GM12878 (cell line): ENCODE measurements around the gene DPP6. TPM values are rescaled to one million over a fixed set of nuclear protein-coding genes. Genes with fewer than 3 reads are reported as not detected.

Experiments used
- ATAC-seq: fragments of 200-7000 bp; cut with Tn5 transposase; 3 replicates; pipeline ENCODE4 v1.9.1; 2020; ENCODE audit warnings: mild to moderate bottlenecking, moderate library complexity
- BruUV-seq: library from RNA; stranded (reverse); fragments of 400-500 nt; replicated peaks from 2 replicates; lab custom pipeline; 2021; lab: Mats Ljungman, UMichigan
- CTCF ChIA-PET: fragments of 300-600 bp; sonication (Branson Sonifier 250); formaldehyde crosslinking; extraction: SDS; loops from one replicate; lab custom pipeline; 2021; ENCODE audit warnings: inconsistent platforms; lab: Yijun Ruan, JAX
- POLR2A ChIA-PET: fragments of 350-600 bp; formaldehyde crosslinking; extraction: SDS; loops from one replicate; lab custom pipeline; 2021; ENCODE audit warnings: inconsistent platforms; lab: Charles Lee
- RAD21 ChIA-PET: fragments of 300-600 bp; sonication (Branson Sonifier 250); formaldehyde crosslinking; loops from one replicate; lab custom pipeline; 2023; ENCODE audit warnings: antibody characterized with exemption; ENCODE audit not compliant: unreplicated experiment; lab: Charles Lee
- SMC1A ChIA-PET: fragments of 300-600 bp; sonication (Branson Sonifier 250); formaldehyde crosslinking; loops from one replicate; lab custom pipeline; 2023; ENCODE audit not compliant: unreplicated experiment, uncharacterized antibody; lab: Charles Lee
- DNase-seq: peaks from one replicate; pipeline ENCODE4 v3.0.0-alpha.2; 2011; ENCODE audit warnings: low read depth, low spot score
- FAIRE-seq: peaks from 3 replicates; lab custom pipeline; 2011; peaks lifted over from hg19 to GRCh38; lab: Jason Lieb, UNC
- H2AFZ ChIP-seq: 2 replicates; pipeline ENCODE4 v1.6.0; 2011; ENCODE audit warnings: low read depth, low read length, control low read depth; ENCODE audit not compliant: control insufficient read depth
- H3K27ac ChIP-seq: 2 replicates; pipeline ENCODE4 v1.5.1; 2011; ENCODE audit warnings: control low read depth; ENCODE audit not compliant: control insufficient read depth, insufficient read depth
- H3K27me3 ChIP-seq, 2 experiments: replicated peaks in 1 of 2; 2 replicates each; pipeline versions ENCODE4 v1.6.0 to v1.6.1; 2011; ENCODE audit warnings: low read length in 1 of 2; ENCODE audit not compliant: control insufficient read depth in 2 of 2, insufficient read depth in 2 of 2
- H3K36me3 ChIP-seq, 2 experiments: 2 replicates each; pipeline ENCODE4 v1.5.1; 2011; ENCODE audit warnings: low read length in 1 of 2; ENCODE audit not compliant: control insufficient read depth in 2 of 2, insufficient read depth in 2 of 2
- H3K4me1 ChIP-seq: 2 replicates; pipeline ENCODE4 v1.6.1; 2011; ENCODE audit warnings: mild to moderate bottlenecking, low read length, moderate library complexity, mixed read lengths; ENCODE audit not compliant: control insufficient read depth, insufficient read depth
- H3K4me2 ChIP-seq: 2 replicates; pipeline ENCODE4 v1.6.0; 2011; ENCODE audit warnings: control low read depth; ENCODE audit not compliant: control insufficient read depth, insufficient read depth
- H3K4me3 ChIP-seq: fragments of 200-600 bp; sonication (generic); 2 replicates; pipeline ENCODE4 v1.5.1; 2016
- H3K79me2 ChIP-seq: 2 replicates; pipeline ENCODE4 v1.6.0; 2011; ENCODE audit warnings: low read length; ENCODE audit not compliant: control insufficient read depth, insufficient read depth
- H3K9ac ChIP-seq: 2 replicates; pipeline ENCODE4 v1.8.0; 2011; ENCODE audit warnings: low read length, control low read depth, mixed read lengths; ENCODE audit not compliant: control insufficient read depth, insufficient read depth
- H3K9me3 ChIP-seq: replicated peaks from 3 replicates; pipeline ENCODE4 v1.5.1; 2011; ENCODE audit warnings: mild to moderate bottlenecking, low read length; ENCODE audit not compliant: control insufficient read depth, insufficient read depth
- H4K20me1 ChIP-seq: 2 replicates; pipeline ENCODE4 v1.6.0; 2011; ENCODE audit not compliant: control insufficient read depth, insufficient read depth
- IKZF1 ChIP-seq: fragments of 450-650 bp; conservative IDR thresholded peaks from 2 replicates; pipeline ENCODE4 v1.6.1; 2017; ENCODE audit warnings: antibody characterized with exemption, mild to moderate bottlenecking
- KLF5 ChIP-seq: fragments of 450-650 bp; IDR thresholded peaks from 2 replicates; pipeline ENCODE4 v1.6.1; 2014; ENCODE audit warnings: mild to moderate bottlenecking; ENCODE audit not compliant: partially characterized antibody
- NFYA ChIP-seq: IDR thresholded peaks from 2 replicates; pipeline ENCODE4 v1.6.1; 2011; ENCODE audit warnings: low read depth, mild to moderate bottlenecking, low read length, improper control_type of control experiment, borderline replicate concordance
- PAX5 ChIP-seq: IDR thresholded peaks from 2 replicates; pipeline ENCODE4 v1.6.1; 2011; ENCODE audit warnings: low read depth, low read length, borderline replicate concordance
- POLR2AphosphoS2 ChIP-seq: IDR thresholded peaks from 2 replicates; pipeline ENCODE4 v1.6.1; 2011; ENCODE audit warnings: low read depth, mild to moderate bottlenecking, low read length, improper control_type of control experiment, moderate library complexity
- RB1 ChIP-seq: fragments of 450-650 bp; formaldehyde crosslinking; IDR thresholded peaks from 2 replicates; pipeline ENCODE4 v1.6.1; 2017; ENCODE audit warnings: mild to moderate bottlenecking, borderline replicate concordance
- SMARCA5 ChIP-seq: fragments of 450-650 bp; IDR thresholded peaks from 2 replicates; pipeline ENCODE4 v1.6.1; 2017; ENCODE audit warnings: mild to moderate bottlenecking
- SP1 ChIP-seq: IDR thresholded peaks from one replicate; pipeline ENCODE4 v1.6.1; 2011; ENCODE audit warnings: low read depth, low read length
- STAT3 ChIP-seq: IDR thresholded peaks from 2 replicates; pipeline ENCODE4 v1.6.1; 2011; ENCODE audit warnings: low read depth, low read length, improper control_type of control experiment
- TBL1XR1 ChIP-seq: IDR thresholded peaks from 2 replicates; pipeline ENCODE4 v1.6.1; 2012; ENCODE audit warnings: low read depth, low read length, improper control_type of control experiment
- WGBS: methylation state at CpG from one replicate; pipeline ENCODE4 v1.1.6; 2016; ENCODE audit warnings: low lambda C conversion rate; ENCODE audit not compliant: insufficient replicate concordance, insufficient coverage; ENCODE audit errors: missing lambda C conversion rate; 5-methylcytosine and 5-hydroxymethylcytosine counted together
- in situ Hi-C: fragments of 300-500 bp; cut with MboI; formaldehyde crosslinking; loops from 9 replicates; pipeline ENCODE4 v1.14.3; 2018; ENCODE audit warnings: mixed read lengths
- intact Hi-C: fragments of 100-400 bp; cut with micrococcal nuclease; formaldehyde crosslinking; loops from one replicate; pipeline ENCODE4 v1.14.2; 2022; ENCODE audit not compliant: unreplicated experiment
- polyA plus RNA-seq, 11 experiments: library from polyadenylated mRNA; depleted of rRNA in 4 of 11; unstranded in 6 of 11; stranded (reverse) in 5 of 11; fragments of >200 nt; fragmentation: Nextera tagmentation in 4 of 11; fragmentation: Illumina TruSeq in 1 of 11; extraction: Ambion mirVana in 4 of 11; extraction: Trizol in 1 of 11; gene quantifications; 1 replicate in 1 of 11; 2 replicates in 10 of 11; pipeline versions ENCODE4 v1.2.1 to v1.2.3, GENCODE V29; 2011 to 2016; ENCODE audit warnings: inconsistent platforms in 2 of 11, missing spikeins in 2 of 11, low read depth in 1 of 11
- total RNA-seq, 4 experiments: library from RNA; depleted of rRNA in 3 of 4; stranded (reverse); fragments of >200 nt in 3 of 4; fragmentation: Illumina TruSeq in 1 of 4; extraction: Trizol in 1 of 4; gene quantifications; 2 replicates each; pipeline versions ENCODE4 v1.2.1 to v1.2.3, GENCODE V29; 2013 to 2021
- TF ChIP-seq, protein P1 (sequence below): fragments of 450-650 bp; formaldehyde crosslinking; IDR thresholded peaks from 2 replicates; pipeline ENCODE4 v1.4.0; 2020; ENCODE audit warnings: mild to moderate bottlenecking, moderate library complexity
- TF ChIP-seq, protein P2 (sequence below): IDR thresholded peaks from 2 replicates; pipeline ENCODE4 v1.6.1; 2011; ENCODE audit warnings: borderline replicate concordance, low read depth, mild to moderate bottlenecking, moderate library complexity, low read length; ENCODE audit not compliant: insufficient read depth, poor library complexity, severe bottlenecking

DPP6 gene
- total and polyA plus RNA-seq, 10 of the 15 experiments (the other 5 are each of a cell fraction or from before 2014, with no cell fraction given) = not detected

DNA sequence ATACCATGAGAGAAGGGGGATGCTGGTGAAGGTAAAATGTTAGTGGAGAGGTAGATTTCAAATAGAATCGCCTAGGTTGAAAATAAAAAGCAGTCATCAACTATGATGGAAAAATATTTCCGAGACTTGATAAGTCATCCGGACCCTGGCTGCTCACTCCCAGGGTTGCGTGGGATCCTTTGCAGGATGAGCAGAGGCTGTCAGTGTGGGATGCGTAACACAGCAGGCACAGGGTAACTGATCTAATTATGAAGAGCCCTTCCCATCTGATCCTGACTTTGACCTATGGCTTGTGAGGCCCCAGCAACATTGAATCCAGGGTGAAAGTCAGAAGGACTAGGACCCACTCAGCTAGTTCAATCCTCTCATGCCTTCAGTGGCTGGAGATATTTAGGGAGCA is 236.9 kb downstream of the DPP6 start:
- H3K9me3 ChIP-seq = no peaks in the 10 kb centered on the region; the same call in 2 of the 3 replicates
- ATAC-seq (no peak), DNase-seq (no peak), FAIRE-seq (no peak)
- BruUV-seq = no TSS peak
- SMC1A ChIA-PET = no interaction called here
- no peak overlapping the region for H3K9ac ChIP-seq
- WGBS = 46% methylated on average over 5 of the region's 5 CpGs
- POLR2A ChIA-PET = no interaction called here
- H2AFZ ChIP-seq = no peak overlapping the region
- no peaks in the 10 kb centered on the region for H3K27me3 ChIP-seq
- no peaks in the 10 kb centered on the region for H4K20me1 ChIP-seq
- TF ChIP-seq IKZF1 (no peak), KLF5 (no peak), RB1 (no peak), STAT3 (no peak), SMARCA5 (no peak), TBL1XR1 (no peak), PAX5 (no peak), NFYA (no peak), SP1 (no peak), POLR2AphosphoS2 (no peak)
- TF ChIP-seq, protein P1, sequence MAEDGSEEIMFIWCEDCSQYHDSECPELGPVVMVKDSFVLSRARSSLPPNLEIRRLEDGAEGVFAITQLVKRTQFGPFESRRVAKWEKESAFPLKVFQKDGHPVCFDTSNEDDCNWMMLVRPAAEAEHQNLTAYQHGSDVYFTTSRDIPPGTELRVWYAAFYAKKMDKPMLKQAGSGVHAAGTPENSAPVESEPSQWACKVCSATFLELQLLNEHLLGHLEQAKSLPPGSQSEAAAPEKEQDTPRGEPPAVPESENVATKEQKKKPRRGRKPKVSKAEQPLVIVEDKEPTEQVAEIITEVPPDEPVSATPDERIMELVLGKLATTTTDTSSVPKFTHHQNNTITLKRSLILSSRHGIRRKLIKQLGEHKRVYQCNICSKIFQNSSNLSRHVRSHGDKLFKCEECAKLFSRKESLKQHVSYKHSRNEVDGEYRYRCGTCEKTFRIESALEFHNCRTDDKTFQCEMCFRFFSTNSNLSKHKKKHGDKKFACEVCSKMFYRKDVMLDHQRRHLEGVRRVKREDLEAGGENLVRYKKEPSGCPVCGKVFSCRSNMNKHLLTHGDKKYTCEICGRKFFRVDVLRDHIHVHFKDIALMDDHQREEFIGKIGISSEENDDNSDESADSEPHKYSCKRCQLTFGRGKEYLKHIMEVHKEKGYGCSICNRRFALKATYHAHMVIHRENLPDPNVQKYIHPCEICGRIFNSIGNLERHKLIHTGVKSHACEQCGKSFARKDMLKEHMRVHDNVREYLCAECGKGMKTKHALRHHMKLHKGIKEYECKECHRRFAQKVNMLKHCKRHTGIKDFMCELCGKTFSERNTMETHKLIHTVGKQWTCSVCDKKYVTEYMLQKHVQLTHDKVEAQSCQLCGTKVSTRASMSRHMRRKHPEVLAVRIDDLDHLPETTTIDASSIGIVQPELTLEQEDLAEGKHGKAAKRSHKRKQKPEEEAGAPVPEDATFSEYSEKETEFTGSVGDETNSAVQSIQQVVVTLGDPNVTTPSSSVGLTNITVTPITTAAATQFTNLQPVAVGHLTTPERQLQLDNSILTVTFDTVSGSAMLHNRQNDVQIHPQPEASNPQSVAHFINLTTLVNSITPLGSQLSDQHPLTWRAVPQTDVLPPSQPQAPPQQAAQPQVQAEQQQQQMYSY = no peak
- TF ChIP-seq, protein P2, sequence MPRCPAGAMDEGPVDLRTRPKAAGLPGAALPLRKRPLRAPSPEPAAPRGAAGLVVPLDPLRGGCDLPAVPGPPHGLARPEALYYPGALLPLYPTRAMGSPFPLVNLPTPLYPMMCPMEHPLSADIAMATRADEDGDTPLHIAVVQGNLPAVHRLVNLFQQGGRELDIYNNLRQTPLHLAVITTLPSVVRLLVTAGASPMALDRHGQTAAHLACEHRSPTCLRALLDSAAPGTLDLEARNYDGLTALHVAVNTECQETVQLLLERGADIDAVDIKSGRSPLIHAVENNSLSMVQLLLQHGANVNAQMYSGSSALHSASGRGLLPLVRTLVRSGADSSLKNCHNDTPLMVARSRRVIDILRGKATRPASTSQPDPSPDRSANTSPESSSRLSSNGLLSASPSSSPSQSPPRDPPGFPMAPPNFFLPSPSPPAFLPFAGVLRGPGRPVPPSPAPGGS = no peak
- no peaks in the 10 kb centered on the region for H3K79me2 ChIP-seq
- CTCF ChIA-PET = no interaction called here
- H3K4me3 ChIP-seq = no peak overlapping the region
- H3K36me3 ChIP-seq = no peaks in the 10 kb centered on the region
- in situ Hi-C loops = no loop called here
- H3K27ac ChIP-seq = no peak overlapping the region
- no peak overlapping the region for H3K4me2 ChIP-seq
- RAD21 ChIA-PET = no interaction called here
- no peaks in the 10 kb centered on the region for H3K4me1 ChIP-seq
- intact Hi-C loops = no loop called here
